TTC549 (cell line): ENCODE data around the gene CTNNA3.

ENCODE experiments used
- FAIRE-seq: peaks from 2 replicates; lab custom pipeline; 2012; peaks lifted over from hg19 to GRCh38; lab: Jason Lieb, UNC

The CTNNA3 gene

DNA sequence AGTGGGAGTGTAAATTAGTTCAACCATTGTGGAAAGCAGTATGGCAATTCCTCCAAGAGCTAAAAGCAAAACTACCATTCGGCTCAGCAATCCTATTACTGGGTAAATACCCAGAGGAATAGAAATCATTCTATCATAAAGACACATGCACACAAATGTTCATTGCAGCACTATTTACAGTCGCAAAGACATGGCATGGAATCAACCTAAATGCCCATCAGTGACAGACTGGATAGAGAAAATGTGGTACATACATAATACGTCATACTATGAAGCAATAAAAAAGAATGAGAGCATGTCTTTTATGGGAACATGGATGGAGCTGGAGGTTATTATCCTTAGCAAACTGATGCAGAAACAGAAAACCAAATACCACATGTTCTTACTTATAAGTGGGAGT is 1646.7 kb downstream of the CTNNA3 start:
- no peak for FAIRE-seq

DNA sequence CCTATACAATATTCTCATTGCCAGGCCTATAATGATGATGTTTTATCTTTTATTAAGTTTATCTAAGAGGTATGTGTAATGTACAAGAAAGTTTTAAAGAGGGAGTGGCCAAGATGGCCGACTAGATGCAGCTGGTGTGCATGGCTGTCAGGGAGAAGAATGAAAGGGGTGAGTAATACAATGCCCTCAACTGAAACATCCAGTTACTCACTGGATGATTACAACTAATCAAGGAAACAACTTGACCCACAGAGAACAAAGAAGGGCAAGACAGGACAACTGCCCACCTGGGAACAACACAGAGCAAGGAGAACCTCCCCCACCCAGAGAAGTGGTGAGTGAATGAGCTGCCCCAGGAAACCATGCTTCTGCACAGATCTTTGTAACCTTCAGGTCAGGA is 1650.1 kb downstream of the CTNNA3 start:
- FAIRE-seq, result no peak

DNA sequence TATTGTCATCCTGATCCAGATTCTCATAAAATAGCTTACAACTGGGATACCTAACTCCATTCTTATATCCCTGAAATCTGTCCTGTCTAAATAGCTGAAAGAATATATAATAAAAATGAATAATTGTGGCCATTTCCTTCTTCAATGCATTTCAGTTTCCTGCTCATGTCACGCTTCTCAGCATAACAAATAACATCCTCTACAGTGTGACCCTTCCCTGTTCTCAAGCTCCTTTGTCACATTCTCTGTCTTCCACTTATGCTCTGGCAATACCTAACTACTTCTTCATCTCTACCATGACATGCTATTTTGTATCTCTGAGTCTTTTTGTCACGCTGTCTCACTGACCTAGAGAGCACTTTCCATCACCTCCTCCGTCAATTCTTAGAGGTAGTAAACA is 1654.2 kb downstream of the CTNNA3 start:
- FAIRE-seq, result no peak

DNA sequence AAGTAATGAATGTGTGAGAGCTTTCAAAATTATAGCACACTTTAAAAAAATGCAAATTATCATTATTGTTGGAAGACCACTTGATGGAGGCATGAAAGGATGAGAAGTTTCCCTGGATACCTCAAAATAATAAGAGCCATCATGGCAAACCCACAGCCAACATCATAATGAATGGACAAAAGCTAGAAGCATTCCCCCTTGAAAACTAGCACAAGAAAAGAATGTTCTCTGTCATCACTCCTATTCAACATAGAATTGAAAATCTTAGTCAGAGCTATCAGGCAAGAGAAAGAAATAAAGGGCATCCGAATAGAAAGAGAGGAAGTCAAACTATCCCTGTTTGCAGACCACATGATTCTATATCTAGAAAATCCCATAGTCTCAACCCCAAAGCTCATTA is 1657.4 kb downstream of the CTNNA3 start:
- FAIRE-seq, result no peak

DNA sequence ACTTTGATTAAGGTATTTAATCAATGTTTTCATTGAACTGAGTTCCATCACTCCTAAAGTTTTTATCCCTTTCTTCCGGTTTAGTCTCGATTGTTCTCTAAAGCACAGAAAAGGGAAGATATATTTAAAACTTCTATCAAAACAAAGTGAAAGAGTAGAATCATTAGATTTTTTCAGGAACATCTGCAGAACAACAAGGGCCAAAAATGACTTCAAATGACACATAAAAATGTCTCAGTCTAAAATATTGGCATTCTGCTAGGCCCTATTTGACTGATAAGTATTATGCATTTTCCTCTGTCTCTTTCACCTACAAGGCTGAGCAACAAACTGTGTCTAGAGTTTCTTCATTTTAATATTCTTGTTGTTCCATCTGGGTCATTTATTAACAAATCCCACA is 1669.7 kb downstream of the CTNNA3 start:
- no peak for FAIRE-seq

DNA sequence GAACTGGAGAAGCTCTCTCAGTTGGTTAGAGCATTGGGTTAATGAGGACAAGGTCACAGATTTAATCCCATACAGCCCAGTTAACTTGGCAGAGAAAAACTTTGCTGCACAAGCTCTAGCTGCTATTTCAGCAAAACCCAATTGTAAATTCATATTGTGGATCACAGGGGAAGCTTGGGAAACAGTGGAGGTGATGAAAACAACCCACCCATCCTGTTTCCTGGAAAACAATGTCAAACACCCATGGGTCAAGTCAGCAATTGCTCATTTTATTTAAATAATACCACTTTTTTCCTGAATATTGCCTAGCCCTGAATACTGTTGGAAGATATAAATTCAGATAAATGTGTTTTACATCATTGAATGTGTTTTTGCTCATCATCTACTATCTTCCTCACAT is 1670.8 kb downstream of the CTNNA3 start:
- FAIRE-seq, result no peak

DNA sequence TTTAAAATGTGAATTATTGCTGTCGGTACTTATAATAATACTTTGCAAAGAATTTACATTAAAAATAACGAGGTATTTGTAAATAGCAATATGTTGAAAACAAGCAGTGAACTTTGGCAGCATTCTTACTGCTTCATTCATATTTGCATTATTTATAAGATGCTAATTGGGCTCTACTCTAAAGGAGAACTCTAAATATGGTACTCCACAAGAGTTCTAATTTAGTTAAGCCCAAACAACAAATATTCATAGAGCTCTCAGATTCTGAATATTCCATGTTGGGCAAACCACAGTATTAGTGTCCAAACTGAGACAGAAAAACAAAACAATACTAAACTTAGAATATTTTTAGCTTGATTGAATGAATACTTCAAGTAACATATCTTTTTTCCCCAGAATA is 1674.6 kb downstream of the CTNNA3 start:
- FAIRE-seq, result no peak

DNA sequence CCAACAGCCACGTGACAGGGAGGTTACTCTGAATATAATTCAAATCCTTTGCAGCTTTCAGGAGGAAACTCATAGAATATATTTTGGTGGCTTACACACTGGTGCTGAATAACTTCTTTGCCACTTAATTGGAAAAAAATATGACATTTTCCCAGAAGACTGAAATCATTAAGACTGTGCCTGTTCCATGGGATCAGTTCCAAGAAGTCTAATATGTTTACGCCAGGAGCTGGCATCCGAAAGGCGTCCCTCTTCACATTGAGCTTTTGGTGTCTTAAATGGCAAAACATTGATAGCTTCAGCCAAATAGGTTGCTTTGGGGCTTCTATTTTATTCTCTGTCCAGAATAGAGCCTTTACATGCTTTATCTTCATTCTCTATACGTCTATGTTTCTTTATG is 1687.8 kb downstream of the CTNNA3 start:
- no peak for FAIRE-seq

DNA sequence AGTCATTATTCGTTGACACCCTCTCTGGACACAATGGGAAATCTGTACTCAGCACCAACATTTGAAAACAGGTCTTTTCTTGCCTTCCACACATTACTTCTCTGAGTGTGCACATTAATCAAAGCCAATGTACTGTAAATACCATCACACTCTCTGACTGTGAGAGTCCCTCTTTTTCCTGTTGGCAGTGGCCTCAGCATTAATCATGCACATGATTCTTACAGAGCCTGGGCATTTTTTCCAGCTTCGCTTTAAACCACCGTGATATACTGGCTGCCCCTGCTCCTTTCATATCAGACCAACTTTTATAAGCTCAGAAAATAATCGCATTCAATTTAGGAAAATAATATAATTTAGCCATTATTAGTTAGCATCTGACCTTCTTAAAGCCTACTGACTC is 1689.6 kb downstream of the CTNNA3 start:
- no peak for FAIRE-seq

DNA sequence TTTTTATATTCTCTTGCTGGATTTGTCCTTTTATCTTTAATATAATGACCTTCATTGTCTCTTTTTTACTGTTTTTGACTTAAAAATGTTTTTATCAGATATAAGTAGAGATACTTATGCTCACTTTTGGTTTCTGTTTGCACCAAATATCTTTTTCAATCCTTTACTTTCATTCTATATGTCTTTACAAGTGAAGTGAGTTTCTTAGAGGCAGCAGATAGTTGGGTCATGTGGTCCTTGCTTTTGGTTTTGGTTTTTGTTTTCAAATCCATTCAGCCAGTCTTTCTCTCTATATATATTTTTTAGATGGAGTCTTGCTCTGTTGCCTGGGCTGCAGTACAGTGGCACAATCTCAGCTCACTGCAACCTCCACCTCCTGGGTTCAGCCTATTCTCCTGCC is 1702.5 kb downstream of the CTNNA3 start:
- FAIRE-seq, result no peak

DNA sequence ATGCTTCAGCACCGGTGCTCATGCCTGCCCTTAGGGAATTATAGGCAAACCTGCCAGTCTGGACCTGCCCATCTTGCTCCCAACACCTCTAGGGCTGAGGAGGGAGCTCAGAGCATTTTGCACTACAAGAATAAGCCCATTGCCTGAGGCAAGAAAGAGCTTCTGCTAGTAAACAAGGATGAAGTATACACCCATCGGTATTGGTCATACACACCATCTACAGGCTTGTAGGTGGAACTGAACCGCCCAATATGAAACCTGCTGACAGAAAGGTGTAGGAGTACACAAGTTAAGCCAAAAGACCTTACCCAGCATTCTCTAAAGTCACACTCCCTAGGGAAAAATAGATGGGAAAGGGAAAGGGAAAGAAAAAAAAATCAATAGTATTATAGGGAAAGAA is 1727.1 kb downstream of the CTNNA3 start:
- no peak for FAIRE-seq

DNA sequence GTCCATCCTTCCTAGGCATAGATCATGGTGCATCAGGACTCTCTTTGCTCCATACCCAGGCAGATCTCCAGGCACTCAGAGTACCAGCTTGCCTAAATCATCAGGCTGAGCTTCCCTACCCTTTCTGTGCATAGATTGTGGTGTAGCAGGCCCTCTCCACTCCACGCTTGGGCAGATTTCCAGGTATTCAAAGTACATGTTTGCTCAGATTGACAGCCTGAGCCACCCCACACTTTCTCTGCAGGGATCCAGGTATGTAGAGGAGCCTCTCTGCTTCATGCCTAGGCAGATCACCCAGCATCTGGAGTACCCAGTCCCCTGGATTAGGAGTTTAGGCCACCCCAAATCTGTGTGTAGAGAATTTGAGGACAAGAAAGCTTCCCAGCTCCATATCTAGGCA is 1727.6 kb downstream of the CTNNA3 start:
- FAIRE-seq, result no peak

DNA sequence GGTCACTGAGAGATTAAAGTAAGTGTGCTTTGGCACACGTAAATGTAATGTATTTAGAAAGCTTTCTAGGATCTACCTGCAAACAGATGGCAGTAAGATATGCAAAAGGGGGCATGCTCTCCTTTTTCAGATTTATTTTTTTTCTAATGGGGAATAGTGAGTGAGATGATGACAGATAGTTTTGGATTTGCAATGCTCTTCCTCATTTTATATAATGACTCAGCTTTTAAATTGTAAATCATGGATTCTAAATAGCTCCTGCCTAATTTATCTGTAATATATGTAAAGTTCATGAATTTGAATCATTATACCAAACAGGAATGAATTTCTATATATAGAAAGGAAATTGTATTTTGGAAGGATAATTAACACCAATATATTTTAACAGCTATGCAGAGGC is 1731.8 kb downstream of the CTNNA3 start:
- no peak for FAIRE-seq

DNA sequence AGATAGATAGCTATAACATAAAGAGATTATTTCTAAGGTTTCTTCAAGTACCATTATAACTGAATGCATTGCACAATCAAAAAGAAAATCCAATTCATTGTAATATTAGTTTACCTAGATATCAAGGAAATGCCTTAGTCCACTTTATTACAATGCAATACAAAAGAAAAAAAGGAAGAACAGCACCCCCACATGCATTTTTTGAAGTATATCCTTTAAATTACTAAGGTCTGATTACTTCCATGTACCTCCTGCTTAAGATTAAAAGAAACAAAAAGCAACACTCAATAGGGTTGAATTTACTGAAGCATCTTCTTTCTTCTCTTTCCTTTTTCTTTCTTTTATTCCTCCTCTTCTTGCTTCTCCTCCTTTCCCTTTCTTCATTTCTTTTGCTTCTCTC is 1743.9 kb downstream of the CTNNA3 start:
- FAIRE-seq, result no peak

DNA sequence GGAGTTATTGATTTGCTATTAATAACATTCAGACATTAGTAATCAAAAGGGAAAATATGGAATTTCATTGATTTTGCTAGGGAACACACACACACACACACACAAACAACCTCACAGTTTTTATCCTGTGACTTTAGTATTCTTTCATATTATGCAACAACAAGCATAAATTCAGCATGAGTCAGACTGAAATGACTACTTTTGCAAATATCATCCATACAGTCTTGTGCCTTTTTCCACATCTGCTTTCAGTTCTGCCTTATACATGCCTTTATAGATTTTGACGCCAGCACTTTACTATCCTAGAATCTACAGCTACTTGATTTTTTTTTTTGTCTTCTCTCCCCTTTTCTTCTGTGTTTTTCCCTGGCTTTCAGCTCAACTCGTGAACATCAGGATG is 1745.9 kb downstream of the CTNNA3 start:
- no peak for FAIRE-seq

DNA sequence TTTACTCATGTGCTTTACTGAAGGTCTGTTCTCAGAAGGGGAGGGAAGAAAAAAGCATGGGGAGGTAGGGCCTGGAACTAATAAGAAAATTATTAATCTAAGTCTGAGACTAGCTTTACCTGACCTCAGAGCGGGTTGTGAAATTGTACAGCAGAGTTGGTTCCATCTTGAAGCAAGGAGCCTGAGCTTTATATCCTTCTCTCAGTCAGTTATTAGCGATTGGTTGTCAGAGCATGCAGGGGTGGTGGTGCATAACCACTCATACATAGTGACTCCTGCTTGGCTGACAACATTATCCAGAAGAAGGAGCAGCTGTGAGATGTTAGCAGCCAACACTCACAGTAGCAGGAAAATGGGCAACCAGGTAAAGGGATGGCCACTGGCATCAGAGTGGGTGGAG is 1746.5 kb downstream of the CTNNA3 start:
- no peak for FAIRE-seq

DNA sequence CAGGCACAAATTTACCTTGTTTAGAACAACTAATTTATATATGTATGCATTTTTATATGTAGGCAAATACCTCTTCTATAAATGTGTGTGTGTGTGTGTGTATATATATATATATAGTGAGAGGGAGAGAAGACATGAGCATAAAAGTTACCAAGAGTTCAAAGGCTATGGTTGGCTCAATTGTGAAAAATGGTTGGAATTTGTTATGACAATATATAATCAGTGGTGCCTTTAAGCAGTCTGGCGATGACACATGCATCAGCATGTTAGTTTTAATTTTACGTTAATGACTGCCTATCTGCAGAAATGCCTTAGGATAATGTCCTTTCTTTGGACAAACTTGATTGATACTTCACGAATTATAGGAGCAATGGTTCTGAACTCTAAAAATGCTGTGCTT is 1750.9 kb downstream of the CTNNA3 start:
- no peak for FAIRE-seq

DNA sequence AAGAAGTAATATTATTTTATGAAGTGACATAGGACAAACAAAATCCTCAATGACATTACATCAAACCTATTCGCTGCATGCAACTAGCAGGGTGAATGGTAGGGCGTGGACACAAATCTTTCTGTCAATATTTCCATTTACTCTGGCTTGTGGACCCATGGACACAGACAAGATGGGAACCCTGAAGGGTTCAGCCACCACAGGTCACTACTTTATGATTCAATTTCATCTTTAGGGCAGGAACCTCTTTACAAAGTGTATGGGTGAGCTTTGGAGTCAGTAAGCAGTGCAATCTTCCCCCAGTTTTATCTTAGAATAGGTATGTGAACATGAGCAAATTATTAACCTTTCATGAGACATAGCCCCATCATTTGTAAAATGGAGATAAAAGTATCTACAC is 1752.5 kb downstream of the CTNNA3 start:
- no peak for FAIRE-seq

DNA sequence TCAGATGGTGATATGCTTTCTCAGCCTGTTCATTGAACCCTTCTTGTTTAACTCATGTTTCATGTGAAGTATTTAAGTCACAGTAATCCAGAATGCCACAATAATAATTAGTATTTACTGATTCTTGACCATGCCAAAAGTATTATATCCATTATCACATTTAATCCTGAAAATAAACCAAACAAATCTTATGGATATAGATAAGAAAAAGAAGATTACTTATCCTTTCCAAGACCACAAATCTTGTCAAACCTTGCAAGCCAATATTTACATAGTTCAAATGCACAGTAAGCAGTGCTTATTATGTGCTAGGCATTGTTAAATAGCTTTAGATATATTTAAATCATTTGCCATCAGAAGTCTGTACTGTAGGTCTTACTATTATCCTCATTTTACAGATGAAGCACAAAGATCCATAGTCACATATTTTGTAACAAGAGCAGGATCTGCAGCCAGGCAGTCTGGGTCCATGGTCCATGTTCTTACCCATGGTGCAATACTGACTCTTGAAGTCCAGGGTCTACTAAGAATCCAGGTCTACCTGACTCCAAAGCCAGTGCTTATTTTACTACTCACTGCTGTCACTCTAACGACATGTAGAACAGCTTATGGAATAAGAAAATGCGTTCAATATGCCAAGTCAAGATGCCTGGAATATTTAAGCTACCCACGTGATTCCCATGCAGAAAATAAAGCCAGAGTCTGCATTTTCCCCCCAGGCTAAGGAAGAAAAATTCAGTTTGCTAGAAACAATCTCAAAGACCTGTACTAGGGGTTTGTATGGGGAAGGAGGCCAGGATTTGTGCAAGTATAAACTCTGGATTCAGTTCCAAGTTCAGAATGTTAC is 1755.0 kb downstream of the CTNNA3 start:
- FAIRE-seq, result no peak

DNA sequence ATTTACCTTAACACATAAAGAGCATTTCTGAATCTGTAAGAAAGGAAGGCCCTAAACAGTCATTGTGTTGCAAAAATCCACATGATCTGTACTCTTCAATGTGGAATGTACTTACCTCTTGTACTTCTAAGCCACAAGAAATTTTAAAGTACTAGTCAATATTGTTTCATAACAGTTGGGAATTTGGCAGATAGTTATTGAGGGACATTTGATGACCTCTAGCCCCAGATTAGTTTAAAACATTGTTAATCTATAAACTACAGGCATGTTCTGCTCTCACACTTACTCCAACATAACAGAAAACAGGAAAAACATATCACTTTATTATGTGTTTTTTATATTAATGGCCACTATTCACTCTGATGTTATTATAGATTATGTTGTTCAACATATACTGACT is 1755.9 kb downstream of the CTNNA3 start:
- no peak for FAIRE-seq

DNA sequence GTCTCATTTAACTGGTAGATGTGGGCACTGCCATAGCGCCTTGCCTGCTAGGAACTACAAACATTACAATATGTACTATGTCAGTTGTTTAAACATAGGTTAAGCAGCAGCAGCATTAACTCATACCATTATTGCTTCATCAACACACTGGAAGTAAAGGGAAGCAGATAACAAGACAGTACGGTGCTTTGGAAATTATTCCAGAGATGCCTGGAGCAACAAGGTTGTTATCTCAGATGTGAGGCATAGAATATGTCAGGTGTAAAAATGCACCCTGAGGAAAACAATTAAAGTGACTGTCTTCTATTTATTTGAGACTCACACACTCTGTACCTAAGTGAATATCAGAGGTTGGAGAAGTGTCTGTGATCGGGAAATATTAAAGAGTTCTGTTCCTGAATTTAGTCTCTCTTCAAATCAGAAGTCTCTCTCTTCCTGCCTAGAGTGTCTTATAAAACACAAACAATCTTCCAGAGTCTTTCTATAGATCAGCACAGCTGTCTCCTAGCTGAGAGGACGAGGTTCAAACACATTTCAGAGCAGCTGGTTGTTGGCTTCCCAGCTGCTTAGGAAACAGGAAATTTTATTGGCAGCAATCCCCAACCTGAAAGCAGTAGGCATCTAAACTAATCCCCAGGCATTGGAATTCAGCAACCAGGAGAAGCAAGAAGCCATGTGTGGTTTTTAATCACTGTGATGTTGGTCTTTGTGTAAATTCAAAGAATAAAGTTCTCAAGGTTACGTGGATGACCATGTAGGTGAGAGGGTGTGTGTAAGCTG is 1764.5 kb downstream of the CTNNA3 start:
- FAIRE-seq, result no peak

DNA sequence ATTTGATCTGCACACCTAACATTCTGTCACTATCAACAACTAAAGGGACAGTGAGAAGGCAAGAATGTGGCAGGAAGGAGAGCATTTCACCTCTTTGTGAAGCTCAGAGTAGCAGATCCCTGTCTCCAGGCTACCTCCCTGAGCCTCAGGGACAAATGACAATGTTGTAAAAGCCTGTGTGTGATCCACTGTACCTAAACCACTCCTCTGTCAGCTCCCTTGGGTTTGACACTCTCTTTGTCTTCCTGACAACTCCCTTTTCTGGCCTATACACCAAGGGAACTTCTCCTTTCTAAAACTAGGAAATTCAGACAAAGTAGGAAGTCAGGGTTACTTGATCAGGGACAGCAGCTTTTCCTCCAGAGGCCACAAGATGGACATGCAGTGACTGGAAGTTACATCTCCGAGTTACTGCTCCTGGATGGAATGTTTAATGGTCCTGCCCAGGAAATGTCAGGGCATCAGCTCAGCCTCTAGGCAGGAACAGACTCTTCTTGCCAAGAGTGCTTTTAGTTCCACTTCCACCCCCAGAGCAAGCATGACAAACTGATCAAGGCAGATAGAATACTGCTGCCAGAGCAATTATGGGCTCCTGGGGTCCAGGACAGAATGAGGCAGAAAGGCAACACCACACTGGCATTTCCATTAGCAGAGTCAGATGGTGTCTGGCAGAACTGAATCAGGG is 1784.7 kb downstream of the CTNNA3 start:
- no peak for FAIRE-seq

DNA sequence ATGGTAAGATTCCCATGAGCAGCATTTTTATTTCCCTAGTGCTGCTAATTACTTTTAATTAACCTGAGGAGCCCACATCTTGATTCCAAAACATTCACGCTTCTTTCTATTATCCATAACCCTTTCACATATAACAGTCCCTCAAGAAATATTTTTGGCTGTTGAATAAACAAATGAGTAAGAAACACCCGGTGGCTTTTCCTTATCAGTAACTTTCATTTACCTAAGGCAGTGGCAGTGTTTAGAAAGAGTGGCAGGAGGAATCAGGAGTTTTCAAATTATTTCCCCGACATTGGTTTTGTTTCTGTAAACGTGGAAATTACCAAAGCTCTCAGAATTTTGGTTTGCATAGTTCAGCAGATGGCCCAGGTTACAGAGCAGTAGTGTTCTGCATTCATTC is 1785.8 kb downstream of the CTNNA3 start:
- no peak for FAIRE-seq
